Stimulated activated CD4-positive, alpha-beta T cell treated with anti-CD3 and anti-CD28 coated beads, Interleukin-2, amount 100 ng/mL, for 24 hours (primary cell): ENCODE results near the gene ASCL2.
"Not testable (repeated sequence)": the region's sequence is repeated elsewhere in the genome, so short reads cannot be mapped to it uniquely, and the experiment has no call there.

Source experiments
- DNase-seq, 2 donors: peaks; one replicate each; pipeline ENCODE4 v3.0.0-alpha.2; 2020

The ASCL2 gene

DNA sequence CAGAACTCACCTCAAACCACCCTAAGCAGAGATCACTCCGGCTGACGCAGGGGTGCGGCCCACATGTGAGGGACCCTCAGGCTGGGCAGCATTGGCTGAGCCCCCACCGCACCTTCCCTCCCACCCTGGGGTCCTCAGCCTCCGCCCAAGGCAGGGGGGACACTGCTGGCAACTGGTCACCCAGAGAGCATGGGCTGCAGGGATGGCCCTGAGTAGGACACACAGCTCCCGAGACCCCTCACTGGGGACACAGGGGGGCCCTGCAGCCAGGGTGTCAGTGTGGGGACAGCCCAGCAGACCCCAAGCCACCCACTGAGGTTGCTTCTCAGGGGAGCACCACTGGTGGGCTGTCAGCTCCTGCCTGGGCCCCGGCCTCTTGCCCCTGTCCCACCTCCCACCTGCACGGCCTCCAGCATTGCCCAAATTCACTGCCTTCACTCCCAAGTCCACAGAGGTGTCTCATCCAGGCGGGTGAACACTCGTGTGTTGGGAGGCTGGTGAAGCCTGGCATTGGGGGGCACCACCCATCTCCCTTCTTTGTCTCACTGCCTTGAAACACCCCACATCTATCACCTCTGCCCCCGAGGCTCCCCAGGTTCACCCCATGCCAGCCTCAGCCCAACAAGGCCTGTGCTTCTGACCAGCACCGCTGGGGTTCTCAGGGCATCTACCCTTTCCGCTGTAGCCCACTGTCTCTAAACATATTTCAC lies 26.7 kb upstream of the ASCL2 start:
- peak in 1 of 2 donors; percentile 12 for DNase-seq

DNA sequence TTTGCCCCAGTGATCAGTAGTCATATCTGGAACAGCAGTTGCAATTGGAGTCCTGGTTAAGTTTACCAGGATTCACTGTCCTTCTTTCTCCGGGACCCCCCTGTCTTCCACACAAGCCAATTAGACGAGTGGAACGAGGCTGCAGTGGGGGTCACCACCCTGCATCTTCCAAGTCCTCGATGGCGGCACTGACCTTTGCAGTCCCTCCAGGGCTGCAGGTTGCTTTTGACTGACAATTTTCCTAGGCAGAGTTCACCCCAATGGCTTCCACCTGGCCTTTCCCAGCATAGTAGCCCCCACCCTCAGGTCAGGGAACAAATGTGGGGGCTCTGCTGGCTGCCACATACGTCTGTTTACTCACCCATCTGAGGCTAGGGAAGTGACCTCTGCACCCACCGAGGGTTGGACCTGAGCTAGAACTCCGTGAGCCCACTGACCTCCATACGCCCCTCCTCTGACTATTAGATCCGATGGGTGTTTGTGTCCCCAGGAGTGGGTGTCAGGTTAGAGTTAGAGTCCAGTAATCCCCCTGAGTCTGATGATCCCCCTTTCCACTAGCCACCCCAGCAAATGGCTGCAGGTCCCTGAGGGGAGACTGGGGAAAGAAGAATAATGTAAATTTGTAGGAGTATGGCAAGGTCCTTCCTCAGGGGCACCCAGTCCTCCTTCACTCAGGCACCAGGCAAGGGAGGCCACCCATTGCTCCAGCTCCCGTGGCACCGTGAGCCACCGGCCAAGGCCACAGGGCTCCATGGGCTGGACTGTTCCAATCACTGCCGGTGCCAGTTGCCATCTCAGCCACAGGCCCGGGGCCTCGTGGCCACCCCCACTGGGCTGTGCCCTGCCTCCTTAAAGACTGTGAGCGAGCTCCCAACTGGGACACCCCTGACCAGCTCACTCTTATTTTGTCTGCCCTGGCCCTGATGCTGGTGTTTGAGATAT lies 25.9 kb upstream of the ASCL2 start:
- peak in 1 of 2 donors; percentile 14 for DNase-seq

DNA sequence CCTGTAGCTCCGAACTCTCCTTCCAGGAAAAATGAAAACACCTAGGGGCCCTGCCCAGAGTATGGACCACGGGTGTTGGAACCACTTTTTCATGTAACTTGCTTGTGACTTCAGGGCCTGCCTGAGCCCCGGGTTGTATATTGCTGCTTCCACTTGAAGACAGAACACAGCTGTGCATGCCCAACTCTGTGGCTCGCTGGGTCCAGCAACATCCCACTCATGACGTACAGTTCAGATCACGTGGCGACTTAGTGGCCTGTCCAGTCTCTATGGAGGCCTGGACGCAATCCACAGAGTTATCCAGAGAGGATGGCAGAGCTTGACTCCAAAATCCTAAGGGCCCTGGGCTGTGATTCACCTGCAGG lies 24.5 kb upstream of the ASCL2 start:
- peak in 1 of 2 donors; percentile 12 for DNase-seq

DNA sequence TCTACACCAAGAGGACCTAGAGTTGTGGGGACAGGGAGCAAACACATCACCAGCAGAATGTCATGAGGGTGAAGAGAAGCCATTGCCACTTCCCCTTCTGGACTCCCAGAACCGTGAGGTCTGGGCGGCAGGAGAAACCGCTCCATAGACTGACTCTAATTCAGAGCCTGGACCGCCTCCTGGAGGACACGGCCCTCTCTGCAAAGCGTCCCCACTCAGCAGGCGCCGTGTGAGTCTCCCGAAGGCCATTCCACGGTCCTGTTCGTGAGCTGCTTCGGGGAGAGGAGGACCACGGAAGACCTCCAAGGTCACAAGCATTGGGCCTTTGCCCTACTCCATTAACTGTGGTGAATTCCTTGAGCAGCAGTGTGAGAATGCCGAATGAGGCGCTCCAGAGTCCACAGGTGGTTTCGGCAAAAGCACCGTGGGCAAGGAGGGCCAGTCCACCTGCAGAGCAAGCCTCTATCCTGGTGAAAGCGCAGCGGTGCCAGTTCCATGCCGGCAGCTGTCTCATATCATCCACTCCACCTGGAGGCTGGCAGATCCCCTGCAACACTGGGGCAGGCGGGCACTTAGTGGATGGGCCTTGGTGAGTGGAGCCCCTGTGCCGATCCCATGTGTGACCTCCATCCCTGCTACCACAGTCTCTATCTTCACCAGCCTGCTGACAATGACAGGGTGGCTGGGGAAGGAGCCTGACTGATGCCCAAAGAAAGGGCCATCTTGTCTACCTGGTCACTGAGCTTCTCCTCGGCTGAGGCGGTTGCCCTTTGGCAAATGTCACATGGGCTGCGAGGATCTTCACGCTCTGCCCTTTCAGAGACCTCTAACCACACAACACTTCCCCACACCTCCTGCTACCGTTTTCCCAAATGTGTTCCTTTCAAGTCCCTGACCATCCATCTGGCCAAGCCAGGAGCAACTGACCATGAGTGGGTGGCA lies 23.9 kb upstream of the ASCL2 start:
- DNase-seq: peak in 1 of 2 donors; percentile 17

DNA sequence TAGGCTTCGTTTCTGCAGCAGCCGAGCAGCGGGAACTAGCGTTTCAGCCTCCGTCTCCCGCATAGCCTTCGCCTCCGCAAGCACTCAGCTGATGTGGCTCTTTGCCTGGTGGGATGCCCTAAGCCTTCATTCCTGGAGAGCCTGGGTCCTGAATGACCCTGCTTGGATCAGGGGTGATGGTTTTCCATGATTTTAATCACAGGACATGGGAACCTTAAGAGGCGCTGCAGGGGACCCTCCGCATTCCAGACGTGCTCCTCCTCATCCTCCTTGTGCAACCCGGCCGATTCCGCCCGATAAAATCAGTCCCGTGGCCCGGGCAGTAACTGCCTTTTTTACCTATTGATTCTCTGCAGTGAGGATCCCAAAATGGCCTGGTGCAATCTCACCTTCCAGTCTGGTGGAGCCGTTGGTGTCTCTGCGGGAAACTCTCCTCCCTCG lies 23.2 kb upstream of the ASCL2 start:
- peak in 1 of 2 donors; percentile 6 for DNase-seq

DNA sequence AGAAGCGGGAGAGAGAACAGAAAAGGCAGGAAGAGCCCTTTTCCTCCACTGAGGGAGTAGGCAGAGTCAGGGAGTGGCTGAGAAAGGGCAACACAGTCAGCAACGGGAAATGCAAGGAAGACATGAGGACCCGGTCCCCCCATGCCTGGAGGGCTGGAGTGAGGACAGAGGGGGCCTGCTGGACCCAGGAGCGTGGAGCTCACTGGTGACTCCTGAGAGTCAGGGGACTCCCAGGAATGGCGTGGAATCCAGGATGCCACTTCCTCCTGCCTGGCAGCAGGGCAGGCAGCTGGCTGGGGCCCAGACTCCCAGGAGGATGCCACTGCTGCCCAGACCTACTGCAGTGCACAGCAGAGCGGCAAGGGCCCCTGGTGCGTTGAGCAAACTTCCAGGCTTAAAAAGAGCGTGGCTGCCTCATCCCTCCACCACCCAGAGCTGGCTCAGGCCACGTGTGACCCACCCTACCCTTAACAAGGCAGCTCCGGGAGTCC lies 20.0 kb upstream of the ASCL2 start:
- DNase-seq: peak in 1 of 2 donors; percentile 12

DNA sequence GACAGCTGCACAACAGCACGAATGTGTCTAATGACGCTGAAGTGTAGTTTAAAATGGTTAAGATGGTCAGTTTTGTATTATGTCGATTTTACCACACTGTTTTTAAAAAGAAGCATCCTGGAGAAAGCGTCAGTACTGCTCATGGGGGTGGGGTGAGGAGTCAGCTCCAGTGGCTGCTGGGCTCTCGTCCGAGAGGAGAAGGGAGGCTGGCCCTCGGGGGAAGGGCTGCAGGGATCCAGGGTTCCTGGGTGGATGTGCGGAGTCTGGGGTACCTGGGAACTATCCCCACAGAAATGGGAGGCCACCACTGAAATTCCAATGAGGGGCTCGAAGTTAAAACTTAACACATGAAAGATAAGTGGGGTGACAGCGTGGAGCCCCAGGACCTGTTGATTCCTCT lies 19.5 kb upstream of the ASCL2 start:
- DNase-seq: no peak

DNA sequence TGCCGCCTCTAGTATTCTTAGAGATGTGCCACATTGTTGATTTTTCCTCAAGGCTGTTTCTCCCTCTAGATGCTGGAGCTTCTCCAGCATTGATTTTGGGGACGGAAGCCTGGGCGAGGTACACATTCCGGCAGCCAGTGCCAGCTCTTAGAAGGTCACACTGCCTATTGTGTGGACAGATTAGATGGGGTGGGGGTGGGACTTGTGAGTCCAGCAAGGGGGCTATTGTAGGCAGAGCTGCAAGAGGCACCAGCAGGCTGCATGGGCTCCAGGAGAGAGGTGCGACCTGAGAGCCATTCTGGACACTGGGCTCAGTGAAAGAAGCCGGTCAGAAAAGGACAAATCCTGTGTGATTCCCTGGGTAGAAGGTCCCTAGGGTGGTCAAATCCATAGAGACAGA lies 19.0 kb upstream of the ASCL2 start:
- DNase-seq: no peak

DNA sequence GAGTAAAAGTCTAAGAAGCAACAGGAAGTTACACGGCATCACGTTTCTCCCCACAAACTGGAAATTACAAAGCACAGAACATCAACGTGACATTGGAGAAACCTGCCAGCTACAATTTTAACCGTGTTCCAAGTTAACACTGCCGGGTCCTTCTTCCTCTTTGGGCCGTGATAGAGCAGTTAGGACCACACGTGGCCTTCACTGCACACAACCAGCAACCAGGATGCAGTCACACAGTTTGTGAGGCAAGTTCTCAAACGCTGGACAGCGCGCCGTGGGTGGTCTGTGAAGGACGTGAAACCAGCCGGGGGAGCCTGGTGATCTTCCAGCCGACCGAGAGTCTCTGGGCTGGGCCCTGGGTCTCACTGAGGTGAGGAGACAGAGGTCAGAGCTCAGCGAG lies 16.7 kb upstream of the ASCL2 start:
- DNase-seq: peak in 1 of 2 donors; percentile 9

DNA sequence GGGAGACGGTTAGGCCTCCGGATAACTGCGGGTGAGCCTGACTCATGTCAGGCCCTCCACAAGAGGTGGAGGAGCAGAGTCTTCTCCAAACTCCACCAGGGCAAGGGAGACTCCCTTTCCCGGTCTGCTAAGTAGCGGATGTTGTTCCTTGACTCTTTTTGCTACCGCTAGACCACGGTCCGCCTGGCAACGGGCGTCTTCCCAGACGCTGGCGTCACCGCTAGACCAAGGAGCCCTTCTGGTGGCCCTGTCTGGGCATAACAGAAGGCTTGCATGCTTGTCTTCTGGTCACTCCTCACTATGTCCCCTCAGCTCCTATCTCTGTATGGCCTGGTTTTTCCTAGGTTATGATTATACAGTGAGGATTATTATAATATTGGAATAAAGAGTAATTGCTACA lies 16.0 kb upstream of the ASCL2 start:
- DNase-seq: not testable (repeated sequence)

DNA sequence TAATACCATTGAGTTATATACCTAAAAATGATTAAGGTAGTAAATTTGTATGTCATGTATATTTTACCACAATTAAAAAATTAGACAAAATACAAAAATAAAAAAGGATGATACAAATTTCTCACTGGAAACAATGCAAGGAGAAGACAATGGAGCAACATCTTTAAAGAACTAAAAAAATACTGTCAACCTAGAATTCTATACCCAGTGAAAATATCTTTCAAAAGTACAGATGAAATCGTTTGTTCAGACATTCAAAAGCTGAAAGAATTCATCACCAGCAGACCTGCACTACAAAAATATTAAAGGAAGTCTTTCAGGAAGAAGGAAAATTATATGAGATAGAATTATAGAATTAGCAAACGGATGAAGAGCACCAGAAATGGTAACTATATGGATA lies 9.8 kb upstream of the ASCL2 start:
- no peak for DNase-seq

DNA sequence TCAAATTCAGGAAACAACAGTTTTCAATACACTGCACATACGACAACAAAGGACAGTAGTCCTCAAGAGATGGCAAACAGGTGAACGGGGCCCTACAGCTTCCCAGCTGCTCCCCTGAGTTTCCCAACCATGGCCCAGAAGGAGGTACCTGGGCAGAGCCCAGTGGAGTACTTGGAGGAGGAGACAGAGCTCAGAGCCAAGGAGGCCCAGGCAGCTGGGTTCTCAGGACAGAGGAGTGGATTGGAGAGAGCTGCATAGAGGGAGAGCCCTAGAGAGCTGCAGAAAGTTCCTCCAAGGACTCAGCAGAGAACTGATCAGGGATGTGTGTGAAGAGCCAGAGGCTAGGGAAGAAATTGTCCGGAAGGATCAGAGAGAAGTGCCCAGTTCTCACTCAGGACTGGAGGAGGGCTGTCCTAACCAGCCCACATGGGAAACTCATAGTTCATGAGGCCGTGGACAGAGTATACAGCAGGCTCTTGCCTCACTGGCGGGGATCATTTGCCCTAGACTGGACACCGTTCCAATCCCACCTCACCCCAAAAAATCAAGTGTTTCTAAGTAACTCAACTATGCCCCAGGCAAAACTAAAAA lies 7.6 kb upstream of the ASCL2 start:
- DNase-seq: peak in 1 of 2 donors; percentile 11

DNA sequence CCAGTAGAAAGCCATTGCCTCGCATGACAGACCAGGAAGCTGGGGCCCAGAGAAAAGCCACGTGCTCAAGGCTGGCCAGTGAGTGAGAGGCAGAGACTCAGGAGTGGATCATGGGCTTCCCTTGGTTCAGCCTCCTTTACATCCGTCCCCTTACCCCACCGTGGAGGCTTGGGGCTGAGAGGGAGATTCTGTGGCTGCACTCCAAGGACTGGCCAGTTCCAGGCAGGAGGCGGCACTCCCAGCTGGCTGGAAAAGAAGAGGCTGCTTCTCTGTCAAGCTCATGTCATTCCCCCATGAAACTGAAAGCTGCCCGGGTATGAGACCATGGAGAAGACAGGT lies 6.6 kb upstream of the ASCL2 start:
- peak in 1 of 2 donors; percentile 3 for DNase-seq

DNA sequence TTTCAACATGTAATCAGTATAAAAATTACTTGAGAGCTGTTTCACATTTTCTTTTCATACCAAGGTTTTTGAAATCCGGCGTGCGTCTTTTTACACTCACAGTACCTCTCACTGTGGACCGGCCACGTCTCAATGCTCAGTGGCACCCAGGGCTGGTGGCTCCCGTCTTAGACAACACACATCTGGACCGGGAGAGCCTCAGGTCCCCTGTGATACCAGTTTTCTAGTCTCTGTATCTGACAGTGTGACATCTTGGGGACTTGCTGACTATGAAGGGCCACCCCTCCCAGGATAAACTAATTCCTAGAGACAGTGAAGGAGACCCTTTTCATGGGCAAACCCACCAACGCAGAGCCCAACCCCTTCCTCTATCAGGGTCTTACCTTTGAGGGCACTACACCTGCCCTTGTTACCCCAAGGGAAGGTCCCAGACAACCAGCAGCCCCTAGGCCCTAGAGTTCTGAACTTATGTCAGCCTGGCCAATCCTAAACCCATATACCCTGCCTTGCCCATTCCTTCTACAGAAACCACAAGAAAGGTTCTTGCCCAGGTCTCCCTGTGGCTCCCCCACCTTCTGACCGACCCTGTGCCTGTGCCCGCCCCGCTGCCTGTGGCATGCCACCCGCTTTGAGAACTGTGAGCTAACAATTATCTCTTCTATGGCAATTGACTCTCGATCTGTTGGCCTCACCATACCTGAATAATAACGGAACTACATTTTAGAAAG lies 6.1 kb upstream of the ASCL2 start:
- peak in 1 of 2 donors; percentile 4 for DNase-seq

DNA sequence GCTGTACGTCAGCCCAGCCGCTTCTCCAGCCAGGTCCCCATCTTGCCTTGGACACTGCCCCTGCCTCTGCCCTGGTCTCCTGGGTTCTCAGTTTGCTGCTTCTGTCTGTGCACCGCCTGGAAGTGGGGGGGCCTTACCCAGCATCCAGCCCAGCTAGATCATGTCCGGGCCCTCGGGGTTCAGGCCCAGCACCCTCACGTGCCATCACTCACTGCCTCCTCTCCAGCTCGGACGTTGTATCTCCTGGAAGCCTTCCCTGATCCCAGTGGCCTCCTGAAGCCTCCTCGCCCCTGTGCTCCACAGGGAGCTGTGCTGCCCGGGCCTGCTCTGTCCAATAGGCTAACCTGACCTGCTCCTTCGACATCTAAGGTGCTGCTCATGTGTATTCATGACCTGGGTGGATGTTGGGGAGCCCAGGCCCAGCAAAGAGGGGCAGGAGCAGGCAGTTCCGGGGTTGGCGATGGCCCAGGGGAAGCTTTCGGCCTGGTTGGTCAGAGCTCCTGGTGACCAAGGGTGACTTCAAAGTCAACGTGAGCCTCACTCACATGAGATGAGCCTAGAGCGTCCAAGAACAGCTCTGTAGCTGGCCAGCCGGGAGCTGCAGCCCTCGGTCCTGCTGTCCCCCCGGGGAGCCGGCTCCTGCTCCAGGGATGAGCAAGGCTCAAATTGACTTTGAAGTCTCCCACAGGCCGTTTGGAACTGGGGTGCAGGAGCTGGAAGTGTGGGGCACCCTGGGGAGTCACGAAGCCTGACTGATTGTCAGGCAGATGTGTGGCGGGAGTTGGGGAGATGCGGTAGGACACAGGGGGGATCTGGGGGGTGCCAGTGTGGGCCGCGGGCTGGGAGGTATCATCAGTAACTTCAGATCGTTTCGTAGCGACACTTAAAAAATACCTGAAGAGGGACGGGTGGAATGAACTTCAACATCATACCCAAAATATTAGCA lies 5.2 kb upstream of the ASCL2 start:
- peak in 1 of 2 donors; percentile 14 for DNase-seq

DNA sequence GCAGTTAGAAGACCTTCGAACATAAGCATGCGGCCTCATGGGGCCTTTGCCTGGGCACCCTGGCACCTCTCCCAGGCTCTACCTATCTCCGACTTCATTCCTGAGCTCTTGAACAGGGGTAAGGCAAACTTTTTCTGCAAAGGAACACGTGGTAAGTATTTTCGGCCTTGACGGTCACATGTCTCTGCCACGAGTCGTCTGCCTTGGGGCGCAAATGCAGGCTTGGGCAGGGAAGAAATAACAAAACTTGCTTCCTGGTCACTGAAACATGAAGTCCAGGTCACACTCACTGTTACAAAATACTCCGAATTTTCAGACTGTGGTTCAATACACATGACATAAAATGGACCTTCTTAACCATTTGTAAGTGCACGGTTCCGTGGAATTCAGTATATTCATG lies 3.4 kb upstream of the ASCL2 start:
- no peak for DNase-seq

DNA sequence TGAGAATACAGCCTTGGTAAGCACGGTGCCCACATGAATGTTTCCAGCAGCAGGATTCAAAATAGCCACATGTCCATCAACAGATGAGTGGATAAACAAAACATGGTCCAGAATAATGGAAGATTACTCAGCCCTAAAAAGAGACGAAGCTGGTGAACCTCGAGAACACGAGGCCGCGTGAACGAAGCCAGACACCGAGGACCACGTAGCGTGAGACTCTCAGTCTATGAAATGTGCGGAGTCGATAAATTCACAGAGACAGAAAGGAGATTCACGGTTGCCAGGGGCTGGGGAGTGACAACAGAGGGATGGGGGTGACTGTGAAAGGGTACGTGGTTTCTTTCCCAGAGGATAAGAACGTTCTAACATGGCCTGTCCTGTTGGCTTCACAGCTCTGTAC lies 2.9 kb upstream of the ASCL2 start:
- DNase-seq: no peak

DNA sequence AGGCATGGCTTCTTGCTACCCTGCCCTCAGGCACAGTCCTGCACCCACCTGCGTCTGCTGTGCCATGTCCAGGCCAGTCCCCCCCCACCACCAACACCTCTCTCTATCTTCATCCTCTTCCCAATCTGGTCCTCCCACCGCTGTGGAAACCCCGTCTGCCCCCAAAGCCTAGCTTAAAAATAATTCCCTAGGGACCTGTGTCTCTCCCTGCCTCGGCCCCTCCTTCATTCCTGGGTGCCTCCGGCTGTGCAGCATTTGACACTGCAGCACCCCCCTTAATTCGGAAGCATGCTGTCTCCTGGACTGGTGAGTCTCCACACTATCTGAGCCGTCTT lies 2.5 kb upstream of the ASCL2 start:
- DNase-seq: no peak

DNA sequence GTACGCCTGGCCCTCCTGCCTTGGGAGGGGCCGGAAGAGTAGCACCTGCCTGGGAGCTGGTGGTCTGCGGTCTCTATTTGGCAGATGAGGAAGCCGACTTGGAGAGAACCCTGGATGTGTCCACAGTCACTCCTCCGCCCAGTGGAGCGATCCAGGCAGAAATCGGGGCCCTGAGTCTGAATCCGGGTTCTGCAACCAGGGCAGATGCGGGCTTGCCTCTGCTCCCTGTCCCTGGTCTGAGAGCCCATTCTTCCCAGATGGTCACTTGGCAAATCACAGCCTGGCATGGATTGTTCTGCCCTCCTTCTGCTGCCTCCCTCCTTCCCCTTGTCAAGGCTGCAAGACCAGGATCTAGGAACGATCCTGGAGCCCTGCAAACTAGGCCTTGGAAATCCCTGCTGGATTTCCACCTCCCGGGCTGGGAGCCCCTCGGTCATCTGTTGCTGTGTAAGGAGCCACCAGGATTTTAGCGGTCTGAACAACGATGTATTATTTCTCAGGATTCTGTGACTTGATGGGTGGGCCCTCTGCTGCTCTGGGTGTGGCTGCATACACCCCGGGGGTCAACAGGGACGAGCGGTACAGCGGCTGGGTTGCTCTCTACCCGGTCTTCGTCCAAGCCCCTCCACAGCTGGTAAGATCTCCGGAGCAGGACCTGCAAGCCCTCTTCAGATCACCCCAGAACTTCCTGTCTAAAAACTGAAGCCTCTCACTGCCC lies 2.0 kb upstream of the ASCL2 start:
- DNase-seq: peak in 1 of 2 donors; percentile 13
